Keratinocyte (primary cell): ENCODE data around the gene KAT6B. TPM values are rescaled to one million over a fixed set of nuclear protein-coding genes. Genes with fewer than 3 reads are reported as not detected.

Experiments used
- DNase-seq: peaks from one replicate; pipeline ENCODE4 v3.0.0-alpha.2; 2011; ENCODE audit warnings: low read depth, missing footprints, low spot score
- FAIRE-seq: peaks from 2 replicates; lab custom pipeline; 2011; peaks lifted over from hg19 to GRCh38; lab: Jason Lieb, UNC
- H2AFZ ChIP-seq: 2 replicates; pipeline ENCODE4 v1.6.0; 2012; ENCODE audit warnings: low read length, control low read depth, inconsistent platforms; ENCODE audit not compliant: control insufficient read depth
- H3K27ac ChIP-seq: 2 replicates; pipeline ENCODE4 v1.5.1; 2011; ENCODE audit warnings: low read length; ENCODE audit not compliant: control insufficient read depth, insufficient read depth
- H3K27me3 ChIP-seq: 3 replicates; pipeline ENCODE4 v1.6.0; 2011; ENCODE audit warnings: low read length; ENCODE audit not compliant: control insufficient read depth, insufficient read depth; ENCODE audit errors: extremely low read depth
- H3K36me3 ChIP-seq, 2 experiments: 2 replicates in 1 of 2; 3 replicates in 1 of 2; pipeline ENCODE4 v1.5.1; 2011; ENCODE audit warnings: low read length in 2 of 2, mild to moderate bottlenecking in 1 of 2; ENCODE audit not compliant: control insufficient read depth in 2 of 2, insufficient read depth in 2 of 2; ENCODE audit errors: extremely low read depth in 1 of 2
- H3K4me1 ChIP-seq: 3 replicates; pipeline ENCODE4 v1.5.1; 2011; ENCODE audit warnings: low read length; ENCODE audit not compliant: control insufficient read depth, insufficient read depth; ENCODE audit errors: extremely low read depth
- H3K4me2 ChIP-seq: 3 replicates; pipeline ENCODE4 v1.6.0; 2011; ENCODE audit warnings: low read depth, low read length; ENCODE audit not compliant: control insufficient read depth, insufficient read depth; ENCODE audit errors: extremely low read depth
- H3K4me3 ChIP-seq, 3 experiments: fragments of 200-600 bp in 1 of 3; sonication (generic) in 1 of 3; 2 replicates in 2 of 3; 3 replicates in 1 of 3; pipeline ENCODE4 v1.5.1; 2011 to 2016; ENCODE audit warnings: low read length in 3 of 3, mild to moderate bottlenecking in 3 of 3, control low read depth in 2 of 3, inconsistent platforms in 1 of 3, low read depth in 1 of 3, mixed read lengths in 1 of 3, mixed run types in 1 of 3, moderate library complexity in 1 of 3; ENCODE audit not compliant: control insufficient read depth in 2 of 3, insufficient read depth in 2 of 3; ENCODE audit errors: extremely low read depth in 1 of 3
- H3K79me2 ChIP-seq: 2 replicates; pipeline ENCODE4 v1.6.0; 2012; ENCODE audit warnings: low read length; ENCODE audit not compliant: control insufficient read depth, insufficient read depth
- H3K9ac ChIP-seq: 3 replicates; pipeline ENCODE4 v1.6.0; 2011; ENCODE audit warnings: low read length; ENCODE audit not compliant: control insufficient read depth, insufficient read depth; ENCODE audit errors: extremely low read depth
- H3K9me1 ChIP-seq: 3 replicates; pipeline ENCODE4 v1.6.0; 2011; ENCODE audit warnings: low read length; ENCODE audit not compliant: control insufficient read depth, insufficient read depth; ENCODE audit errors: extremely low read depth
- H3K9me3 ChIP-seq: 2 replicates; pipeline ENCODE4 v1.5.1; 2012; ENCODE audit warnings: low read depth, low read length; ENCODE audit not compliant: control insufficient read depth
- H4K20me1 ChIP-seq: 3 replicates; pipeline ENCODE4 v1.6.0; 2011; ENCODE audit warnings: low read length; ENCODE audit not compliant: control insufficient read depth, insufficient read depth; ENCODE audit errors: extremely low read depth
- CTCF ChIP-seq, 3 experiments: IDR thresholded peaks in 1 of 3; conservative IDR thresholded peaks in 1 of 3; optimal IDR thresholded peaks in 1 of 3; 2 replicates in 2 of 3; 3 replicates in 1 of 3; pipeline versions ENCODE3 to v1.5.1; 2011; ENCODE audit warnings: low read length in 3 of 3, mild to moderate bottlenecking in 3 of 3, moderate library complexity in 2 of 3, control low read depth in 1 of 3, inconsistent platforms in 1 of 3; ENCODE audit not compliant: insufficient read depth in 2 of 3; ENCODE audit errors: extremely low read depth in 1 of 3
- EZH2 ChIP-seq: IDR thresholded peaks from one replicate; pipeline ENCODE4 v1.6.1; 2012; ENCODE audit warnings: inconsistent platforms, mild to moderate bottlenecking, low read length, moderate library complexity
- dilution Hi-C: fragments of 300-500 bp; cut with MboI; formaldehyde crosslinking; loops from one replicate; pipeline ENCODE4 v1.7.0; 2020; ENCODE audit warnings: low sequenced_read_pairs; ENCODE audit not compliant: extremely low pct_ligation_motif_present
- polyA plus RNA-seq, 5 experiments: library from polyadenylated mRNA; depleted of rRNA in 3 of 5; stranded (reverse) in 3 of 5; stranded (forward) in 1 of 5; unstranded in 1 of 5; fragments of >200 nt; gene quantifications; 1 replicate in 1 of 5; 2 replicates in 3 of 5; 3 replicates in 1 of 5; pipeline versions ENCODE4 v1.2.1 to v1.2.3, GENCODE V29; 2011 to 2012; ENCODE audit warnings: missing spikeins in 2 of 5, low read depth in 1 of 5, low replicate concordance in 1 of 5

The KAT6B gene
- polyA plus RNA-seq, 1 donor (not counting 4 experiments of a cell fraction or from before 2014, with no cell fraction given): 2.9 TPM

- Histone ChIP-seq H3K9me3 (no peaks in the 10 kb centered on the region), H3K4me2 (peak overlapping the region; percentile 74), H3K27ac (no peak overlapping the region), H3K4me3 (peak overlapping the region; percentile 58 to 95 (median 75)), H3K4me1 (peaks cover 4% of the 10 kb centered on the region), H3K9ac (peak overlapping the region; percentile 56), H3K36me3 (no peaks in the 10 kb centered on the region), H3K9me1 (no peaks in the 10 kb centered on the region), H4K20me1 (no peaks in the 10 kb centered on the region), H3K27me3 (no peaks in the 10 kb centered on the region), H2AFZ (peak overlapping the region; percentile 92), H3K79me2 (peaks cover 11% of the 10 kb centered on the region)
- no peak for TF ChIP-seq CTCF (optimal IDR thresholded peaks at IDR 0.05 in 1 of 3, IDR thresholded peaks at IDR 0.05 in 1 of 3, conservative IDR thresholded peaks at IDR 0.05 in 1 of 3; ENCODE audit: extremely low read depth in 1 of 3, insufficient read depth in 2 of 3, low read length in 3 of 3)
- no peak for TF ChIP-seq EZH2
- FAIRE-seq: no peak
- dilution Hi-C loops: no loop called here
- DNase-seq: no peak
These were observed 1.5 kb upstream of the KAT6B start for GRCh38 chr10:74824900-74825370.

- Histone ChIP-seq H2AFZ (peak overlapping the region; percentile 84), H3K9me1 (no peaks in the 10 kb centered on the region), H3K9me3 (no peaks in the 10 kb centered on the region), H4K20me1 (no peaks in the 10 kb centered on the region), H3K4me1 (peaks cover 4% of the 10 kb centered on the region), H3K36me3 (no peaks in the 10 kb centered on the region), H3K27me3 (no peaks in the 10 kb centered on the region), H3K27ac (no peak overlapping the region), H3K4me2 (peak overlapping the region; percentile 66), H3K4me3 (peak overlapping the region; percentile 75 to 95 (median 76)), H3K9ac (peak overlapping the region; percentile 56), H3K79me2 (peaks cover 11% of the 10 kb centered on the region)
- TF ChIP-seq CTCF (optimal IDR thresholded peaks at IDR 0.05 in 1 of 3, IDR thresholded peaks at IDR 0.05 in 1 of 3, conservative IDR thresholded peaks at IDR 0.05 in 1 of 3; ENCODE audit: extremely low read depth in 1 of 3, insufficient read depth in 2 of 3, low read length in 3 of 3) (no peak), EZH2 (no peak)
- DNase-seq (no peak), FAIRE-seq (no peak)
- dilution Hi-C loops: no loop called here
These were observed 844 bp upstream of the KAT6B start for GRCh38 chr10:74825371-74826141.
